Fibroblast of pulmonary artery (primary cell): ENCODE measurements around the gene KDM2B.
A peak's percentile ranks its signal among the peaks of the same experiment; 100 is the strongest.

ENCODE experiments used
- DNase-seq: peaks from one replicate; pipeline ENCODE4 v3.0.0-alpha.2; 2010; ENCODE audit warnings: low read depth
- H3K4me3 ChIP-seq: replicated peaks from 2 replicates; pipeline ENCODE4 v1.5.1; 2011; ENCODE audit warnings: low read depth, mild to moderate bottlenecking, control low read depth, low read length, moderate library complexity
- TF ChIP-seq, protein P1 (sequence below): IDR thresholded peaks from 2 replicates; pipeline ENCODE4 v1.5.1; 2011; ENCODE audit warnings: mild to moderate bottlenecking, control low read depth, low read length, inconsistent platforms; ENCODE audit errors: missing control alignments

KDM2B gene

DNA sequence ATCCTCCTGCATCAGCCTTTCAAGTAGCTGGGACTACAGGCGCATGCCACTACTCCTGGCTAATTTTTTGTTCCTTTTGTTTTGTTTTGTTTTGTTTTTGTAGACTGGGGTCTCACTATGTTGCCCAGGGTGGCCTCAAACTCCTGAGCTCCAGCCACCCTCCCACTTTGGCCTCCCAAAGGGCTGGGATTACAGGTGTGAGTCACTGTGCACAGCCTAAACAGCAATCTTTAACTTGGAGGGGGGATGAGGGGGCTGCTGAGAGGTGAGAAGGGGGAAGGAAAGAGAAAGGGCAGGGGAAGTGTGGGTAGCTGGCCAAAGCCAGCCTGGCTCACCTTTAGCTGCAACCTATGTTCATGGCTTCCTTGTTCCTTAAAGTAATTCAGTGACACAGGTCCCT lies 77.4 kb downstream of the KDM2B start:
- no peak for DNase-seq
- no peak overlapping the region for H3K4me3 ChIP-seq
- TF ChIP-seq, protein P1, sequence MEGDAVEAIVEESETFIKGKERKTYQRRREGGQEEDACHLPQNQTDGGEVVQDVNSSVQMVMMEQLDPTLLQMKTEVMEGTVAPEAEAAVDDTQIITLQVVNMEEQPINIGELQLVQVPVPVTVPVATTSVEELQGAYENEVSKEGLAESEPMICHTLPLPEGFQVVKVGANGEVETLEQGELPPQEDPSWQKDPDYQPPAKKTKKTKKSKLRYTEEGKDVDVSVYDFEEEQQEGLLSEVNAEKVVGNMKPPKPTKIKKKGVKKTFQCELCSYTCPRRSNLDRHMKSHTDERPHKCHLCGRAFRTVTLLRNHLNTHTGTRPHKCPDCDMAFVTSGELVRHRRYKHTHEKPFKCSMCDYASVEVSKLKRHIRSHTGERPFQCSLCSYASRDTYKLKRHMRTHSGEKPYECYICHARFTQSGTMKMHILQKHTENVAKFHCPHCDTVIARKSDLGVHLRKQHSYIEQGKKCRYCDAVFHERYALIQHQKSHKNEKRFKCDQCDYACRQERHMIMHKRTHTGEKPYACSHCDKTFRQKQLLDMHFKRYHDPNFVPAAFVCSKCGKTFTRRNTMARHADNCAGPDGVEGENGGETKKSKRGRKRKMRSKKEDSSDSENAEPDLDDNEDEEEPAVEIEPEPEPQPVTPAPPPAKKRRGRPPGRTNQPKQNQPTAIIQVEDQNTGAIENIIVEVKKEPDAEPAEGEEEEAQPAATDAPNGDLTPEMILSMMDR, result no peak

DNA sequence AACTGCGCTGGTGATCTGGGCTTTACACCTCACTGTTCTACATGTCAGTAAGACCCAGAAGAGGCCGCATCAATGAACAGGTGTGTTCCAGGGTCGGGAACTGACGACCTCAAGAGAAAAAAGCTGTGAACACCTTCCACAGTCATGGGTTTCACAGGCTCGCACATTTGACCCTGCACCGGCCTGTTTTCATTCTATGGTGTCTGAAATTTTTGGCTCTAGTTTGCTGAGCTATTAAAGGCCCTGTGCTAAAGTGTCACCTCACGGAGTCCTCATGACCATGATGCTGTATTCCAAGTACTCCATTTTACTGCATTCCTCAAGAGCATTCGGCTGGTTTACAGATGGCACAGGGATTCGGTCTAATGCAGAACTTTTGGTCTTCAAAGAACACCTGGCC lies 78.9 kb downstream of the KDM2B start:
- DNase-seq, result no peak
- TF ChIP-seq, protein P1, result no peak
- H3K4me3 ChIP-seq, result no peak overlapping the region

DNA sequence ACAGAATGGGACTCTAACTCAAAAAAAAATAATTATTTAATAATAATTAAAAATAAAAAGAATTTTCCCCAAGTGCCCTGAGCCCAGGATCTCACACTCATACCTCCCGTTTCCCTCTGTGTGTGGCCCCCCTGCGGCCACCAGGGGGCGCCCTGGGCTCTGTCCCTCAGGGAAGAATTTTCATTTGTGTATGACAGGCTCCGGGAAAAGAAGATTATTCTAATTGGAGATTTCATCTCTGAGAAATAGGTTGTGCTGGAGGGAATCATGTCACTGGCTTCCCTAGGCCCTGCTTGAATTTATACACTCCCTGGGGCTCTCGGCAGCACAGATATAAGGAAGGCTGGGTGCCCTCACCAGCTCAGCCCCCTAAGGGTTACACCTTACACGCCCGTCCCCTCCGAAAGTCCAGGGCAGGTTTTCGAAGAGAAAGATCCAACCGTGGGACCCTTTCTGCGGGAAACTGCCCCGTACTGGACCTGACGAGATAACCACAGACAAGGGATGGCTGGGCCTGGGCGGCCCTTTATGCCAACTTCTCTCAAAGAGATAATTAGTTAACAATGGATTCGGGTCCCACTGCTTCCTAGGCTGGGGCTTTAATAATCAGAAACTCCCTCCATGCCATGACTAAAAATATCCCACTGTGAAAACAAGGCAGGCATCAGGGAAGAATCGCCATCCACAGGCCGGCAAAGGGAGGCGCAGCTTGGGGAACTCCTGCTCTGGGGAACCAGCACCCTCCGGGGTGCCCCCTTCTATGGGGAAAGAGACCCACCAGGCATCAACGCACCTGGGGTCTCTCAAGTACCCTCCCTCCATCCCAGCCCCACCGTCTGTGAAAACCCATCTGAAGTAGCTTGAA lies 80.7 kb downstream of the KDM2B start:
- no peak overlapping the region for H3K4me3 ChIP-seq
- peak; percentile 71 for DNase-seq
- TF ChIP-seq, protein P1, result peak; percentile 93

- no peak for DNase-seq
- H3K4me3 ChIP-seq, result no peak overlapping the region
- TF ChIP-seq, protein P1, result no peak
Measured at GRCh38 chr12:121495746-121496145, 85.1 kb downstream of the KDM2B start.

- no peak overlapping the region for H3K4me3 ChIP-seq
- peak; percentile 52 for DNase-seq
- TF ChIP-seq, protein P1, result peak; percentile 94
Measured at GRCh38 chr12:121494093-121494787, 86.6 kb downstream of the KDM2B start.

DNA sequence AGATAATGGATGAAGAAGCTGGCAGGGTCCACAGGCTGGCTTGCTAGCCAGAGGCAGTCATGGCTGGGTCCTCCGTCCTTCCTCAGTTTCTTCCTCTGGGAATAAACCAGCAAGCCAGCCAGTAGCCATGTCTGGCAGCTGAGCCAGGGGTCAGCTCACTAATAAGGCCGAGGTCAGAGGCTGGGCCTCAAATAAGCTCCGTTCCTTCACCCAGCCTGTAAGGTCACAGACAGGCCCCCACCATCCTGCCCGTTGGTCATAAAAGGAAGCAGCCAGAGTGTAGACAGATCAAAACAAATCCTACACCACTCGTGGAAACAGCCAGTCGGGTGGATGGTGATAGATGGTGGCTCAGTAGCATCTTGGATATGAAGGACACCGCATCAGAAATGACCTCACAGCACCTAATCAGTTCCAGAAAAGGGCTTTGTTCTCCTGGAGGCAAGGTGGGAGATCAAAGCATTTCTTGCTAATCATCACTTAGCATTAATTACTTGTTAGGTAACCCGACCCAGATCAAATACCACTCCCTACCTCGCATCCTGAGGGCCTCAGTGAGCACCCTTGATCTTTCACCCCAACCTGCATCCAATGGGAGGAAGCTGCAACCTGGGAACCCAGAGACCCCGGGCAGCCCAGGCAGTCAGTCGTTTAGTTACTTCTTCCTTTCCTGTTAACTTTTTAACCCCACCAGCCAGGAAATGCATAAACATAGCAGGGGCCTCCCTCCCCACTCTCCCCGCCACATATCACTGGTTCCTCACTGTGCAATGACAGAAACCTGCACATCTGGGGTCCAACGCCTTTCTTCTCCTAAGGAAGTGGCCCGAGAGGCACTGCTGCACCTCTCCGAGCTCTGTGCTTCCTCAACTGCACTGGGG lies 90.2 kb downstream of the KDM2B start:
- TF ChIP-seq, protein P1, result no peak
- no peak overlapping the region for H3K4me3 ChIP-seq
- no peak for DNase-seq
